PC-9 (cell line): ENCODE results near the gene HDGFL2. TPM values are rescaled to one million over a fixed set of nuclear protein-coding genes. Genes with fewer than 3 reads are reported as not detected.

Experiments
- BruUV-seq: library from RNA; stranded (reverse); fragments of 400-500 nt; replicated peaks from 2 replicates; lab custom pipeline; 2021; lab: Mats Ljungman, UMichigan
- CTCF ChIA-PET: fragments of 300-600 bp; sonication (Branson Sonifier 250); formaldehyde crosslinking; loops from one replicate; lab custom pipeline; 2022; ENCODE audit warnings: antibody characterized with exemption; lab: Charles Lee
- POLR2A ChIA-PET: fragments of 300-600 bp; sonication (Branson Sonifier 250); formaldehyde crosslinking; loops from one replicate; lab custom pipeline; 2022; ENCODE audit warnings: antibody characterized with exemption; ENCODE audit not compliant: unreplicated experiment; lab: Charles Lee
- DNase-seq, 2 experiments: peaks; one replicate each; pipeline versions ENCODE4 v3.0.0 to v3.0.0-alpha.2; 2015 to 2022; ENCODE audit warnings: mixed read lengths in 1 of 2
- H2AFZ ChIP-seq: fragments of 200-600 bp; sonication (generic); 2 replicates; pipeline ENCODE4 v1.8.1; 2017; ENCODE audit warnings: antibody characterized with exemption
- H3F3A ChIP-seq: fragments of 200-600 bp; sonication (generic); 2 replicates; pipeline ENCODE4 v1.8.1; 2017; ENCODE audit warnings: antibody characterized with exemption, mild to moderate bottlenecking, low read depth; ENCODE audit not compliant: insufficient read depth
- H3K27ac ChIP-seq: fragments of 200-600 bp; sonication (generic); 2 replicates; pipeline ENCODE4 v1.6.1; 2016; ENCODE audit warnings: mixed run types
- H3K27me3 ChIP-seq: fragments of 200-600 bp; sonication (generic); 2 replicates; pipeline ENCODE4 v1.6.1; 2016; ENCODE audit warnings: low read depth, mixed run types; ENCODE audit not compliant: insufficient read depth
- H3K36me3 ChIP-seq: fragments of 200-600 bp; sonication (generic); 2 replicates; pipeline ENCODE4 v1.6.1; 2016; ENCODE audit warnings: low read depth, mixed run types
- H3K4me1 ChIP-seq: fragments of 200-600 bp; sonication (generic); replicated peaks from 2 replicates; pipeline ENCODE4 v1.6.1; 2016; ENCODE audit warnings: mixed run types; ENCODE audit not compliant: insufficient read depth
- H3K4me2 ChIP-seq: fragments of 200-600 bp; sonication (generic); 2 replicates; pipeline ENCODE4 v1.6.1; 2017; ENCODE audit warnings: mixed run types
- H3K4me3 ChIP-seq: fragments of 200-600 bp; sonication (generic); 2 replicates; pipeline ENCODE4 v1.6.1; 2016; ENCODE audit warnings: mixed run types
- H3K79me2 ChIP-seq: fragments of 200-600 bp; sonication (generic); 2 replicates; pipeline ENCODE4 v1.6.1; 2017; ENCODE audit warnings: low read depth, mixed run types
- H3K9me2 ChIP-seq: fragments of 200-600 bp; sonication (generic); 2 replicates; pipeline ENCODE4 v1.8.1; 2017; ENCODE audit warnings: mild to moderate bottlenecking; ENCODE audit not compliant: insufficient read depth
- H3K9me3 ChIP-seq: fragments of 200-600 bp; sonication (generic); 2 replicates; pipeline ENCODE4 v1.8.1; 2016; ENCODE audit warnings: low read depth; ENCODE audit not compliant: insufficient read depth
- H4K20me1 ChIP-seq: fragments of 200-600 bp; sonication (generic); 2 replicates; pipeline ENCODE4 v1.8.1; 2017; ENCODE audit not compliant: insufficient read depth
- CTCF ChIP-seq: fragments of 200-600 bp; sonication (generic); conservative IDR thresholded peaks from 2 replicates; pipeline ENCODE4 v1.6.1; 2017; ENCODE audit warnings: mixed run types, antibody characterized with exemption, mild to moderate bottlenecking, moderate library complexity
- EZH2 ChIP-seq: fragments of 200-600 bp; sonication (generic); IDR thresholded peaks from 2 replicates; pipeline ENCODE4 v1.8.0; 2017; ENCODE audit warnings: antibody characterized with exemption, low read depth
- intact Hi-C: fragments of 100-400 bp; cut with micrococcal nuclease; formaldehyde crosslinking; loops from one replicate; pipeline ENCODE4 v1.10.0; 2022; ENCODE audit not compliant: unreplicated experiment
- total RNA-seq: library from RNA; stranded (reverse); gene quantifications from 2 replicates; pipeline ENCODE4 v1.2.3, GENCODE V29; 2021

The HDGFL2 gene
- total RNA-seq, 1 experiment from 2014 or later: 50.8 TPM

- ChIA-PET POLR2A (no interaction called here), CTCF (no interaction called here)
- no peak overlapping the region for H2AFZ ChIP-seq
- DNase-seq: no peak
- H3F3A ChIP-seq: no peaks in the 10 kb centered on the region
- H3K4me3 ChIP-seq: no peak overlapping the region
- H3K79me2 ChIP-seq: no peaks in the 10 kb centered on the region
- no TSS peak for BruUV-seq
- no peaks in the 10 kb centered on the region for H3K4me1 ChIP-seq
- intact Hi-C loops: no loop called here
- H3K27ac ChIP-seq: no peak overlapping the region
- H4K20me1 ChIP-seq: no peaks in the 10 kb centered on the region
- no peaks in the 10 kb centered on the region for H3K9me2 ChIP-seq
- no peaks in the 10 kb centered on the region for H3K9me3 ChIP-seq
- H3K4me2 ChIP-seq: no peak overlapping the region
- TF ChIP-seq CTCF (no peak), EZH2 (no peak)
- H3K36me3 ChIP-seq: no peaks in the 10 kb centered on the region
- H3K27me3 ChIP-seq: no peaks in the 10 kb centered on the region
These were observed 35.0 kb upstream of the HDGFL2 start for GRCh38 chr19:4437103-4437502.

- no TSS peak for BruUV-seq
- no peaks in the 10 kb centered on the region for H4K20me1 ChIP-seq
- DNase-seq: no peak
- no peaks in the 10 kb centered on the region for H3K4me1 ChIP-seq
- H3K4me2 ChIP-seq: no peak overlapping the region
- no peak overlapping the region for H3K4me3 ChIP-seq
- H3K36me3 ChIP-seq: no peaks in the 10 kb centered on the region
- POLR2A ChIA-PET: interaction anchor here (0.6 kb wide), 1 partner anchor 23 kb away, joined by 4 read pairs; no protein-coding TSS in a partner anchor
- no peak overlapping the region for H2AFZ ChIP-seq
- CTCF ChIA-PET: no interaction called here
- no peaks in the 10 kb centered on the region for H3K79me2 ChIP-seq
- H3F3A ChIP-seq: no peaks in the 10 kb centered on the region
- TF ChIP-seq EZH2: no peak
- TF ChIP-seq CTCF: no peak
- H3K9me2 ChIP-seq: no peaks in the 10 kb centered on the region
- intact Hi-C loops: no loop called here
- no peak overlapping the region for H3K27ac ChIP-seq
- H3K27me3 ChIP-seq: no peaks in the 10 kb centered on the region
- H3K9me3 ChIP-seq: no peaks in the 10 kb centered on the region
These were observed 32.9 kb upstream of the HDGFL2 start for GRCh38 chr19:4439243-4439642.

- intact Hi-C loops: no loop called here
These were observed 29.9 kb upstream of the HDGFL2 start for GRCh38 chr19:4441994-4442818.

More at GRCh38 chr19:4441994-4442818, 29.9 kb upstream of the HDGFL2 start:
- Histone ChIP-seq H3K4me2 (no peak overlapping the region), H3K79me2 (no peaks in the 10 kb centered on the region), H3K36me3 (no peaks in the 10 kb centered on the region), H3K4me3 (no peak overlapping the region), H3K9me3 (no peaks in the 10 kb centered on the region), H3F3A (0 out of 2 replicates have a peak, but pooled peaks cover 3% of the 10 kb centered on the region), H3K27me3 (no peaks in the 10 kb centered on the region), H2AFZ (no peak overlapping the region), H3K9me2 (no peaks in the 10 kb centered on the region), H4K20me1 (no peaks in the 10 kb centered on the region), H3K4me1 (no peaks in the 10 kb centered on the region), H3K27ac (no peak overlapping the region)
- ChIA-PET CTCF (no interaction called here), POLR2A (no interaction called here)
- no peak for DNase-seq
- TF ChIP-seq CTCF (no peak), EZH2 (no peak)
- no TSS peak for BruUV-seq
